ENCODE data around the gene NANOG.
"Not testable (repeated sequence)": the region's sequence is repeated elsewhere in the genome, so short reads cannot be mapped to it uniquely, and the experiment has no call there.

Gene NANOG

GRCh38 chr12:7806319-7806718 lies 17.1 kb downstream of the NANOG start:
- DNase-seq (ENCODE audit: low spot score): not testable (repeated sequence)

- DNase-seq (ENCODE audit: low spot score): peak; percentile 72
Measured at GRCh38 chr12:7806863-7807487, 17.8 kb downstream of the NANOG start.

- not testable (repeated sequence) for DNase-seq (ENCODE audit: low spot score)
Measured at GRCh38 chr12:7825754-7826153, 36.6 kb downstream of the NANOG start.

GRCh38 chr12:7829737-7830136 lies 40.5 kb downstream of the NANOG start:
- DNase-seq (ENCODE audit: low spot score): not testable (repeated sequence)

- peak; percentile 80 for DNase-seq (ENCODE audit: low spot score)
Measured at GRCh38 chr12:7832059-7832696, 43.0 kb downstream of the NANOG start.

GRCh38 chr12:7833201-7833600 lies 44.0 kb downstream of the NANOG start:
- DNase-seq (ENCODE audit: low spot score): not testable (repeated sequence)

GRCh38 chr12:7833831-7834230 lies 44.6 kb downstream of the NANOG start:
- DNase-seq (ENCODE audit: low spot score): no peak

- DNase-seq (ENCODE audit: low spot score): no peak
Measured at GRCh38 chr12:7834701-7835100, 45.5 kb downstream of the NANOG start.

- DNase-seq (ENCODE audit: low spot score): no peak
Measured at GRCh38 chr12:7835116-7835515, 45.9 kb downstream of the NANOG start.

GRCh38 chr12:7835766-7836165 lies 46.6 kb downstream of the NANOG start:
- no peak for DNase-seq (ENCODE audit: low spot score)

GRCh38 chr12:7837366-7837765 lies 48.2 kb downstream of the NANOG start:
- DNase-seq (ENCODE audit: low spot score): no peak

GRCh38 chr12:7839226-7839625 lies 50.0 kb downstream of the NANOG start:
- DNase-seq (ENCODE audit: low spot score): not testable (repeated sequence)

- DNase-seq (ENCODE audit: low spot score): not testable (repeated sequence)
Measured at GRCh38 chr12:7839848-7840247, 50.6 kb downstream of the NANOG start.

- not testable (repeated sequence) for DNase-seq (ENCODE audit: low spot score)
Measured at GRCh38 chr12:7842444-7842843, 53.2 kb downstream of the NANOG start.

GRCh38 chr12:7843149-7843548 lies 53.9 kb downstream of the NANOG start:
- DNase-seq (ENCODE audit: low spot score): not testable (repeated sequence)

GRCh38 chr12:7843583-7843982 lies 54.4 kb downstream of the NANOG start:
- not testable (repeated sequence) for DNase-seq (ENCODE audit: low spot score)

GRCh38 chr12:7844116-7844515 lies 54.9 kb downstream of the NANOG start:
- no peak for DNase-seq (ENCODE audit: low spot score)

GRCh38 chr12:7847226-7848097 lies 58.3 kb downstream of the NANOG start:
- DNase-seq (ENCODE audit: low spot score): not testable (repeated sequence)

GRCh38 chr12:7848098-7848422 lies 58.9 kb downstream of the NANOG start:
- not testable (repeated sequence) for DNase-seq (ENCODE audit: low spot score)

Data from HuH-7 (cell line).